SU-DHL-6 (cell line): ENCODE data around the gene DCXR.

Experiments used
- CTCF ChIP-seq: fragments of 200-600 bp; sonication (generic); IDR thresholded peaks from one replicate; pipeline ENCODE4 v1.5.1; 2017; ENCODE audit warnings: antibody characterized with exemption, mild to moderate bottlenecking, low read length, moderate library complexity; ENCODE audit not compliant: insufficient read depth, poor library complexity, severe bottlenecking
- EZH2phosphoT487 ChIP-seq: fragments of 200-600 bp; sonication (generic), shearing (Covaris generic); conservative IDR thresholded peaks from 2 replicates; pipeline ENCODE4 v1.6.1; 2018; ENCODE audit warnings: mild to moderate bottlenecking, antibody characterized with exemption, low read length, moderate library complexity, mixed read lengths

- TF ChIP-seq CTCF: no peak
- no peak for TF ChIP-seq EZH2phosphoT487
These were observed 27.7 kb upstream of the DCXR start for GRCh38 chr17:82065193-82065637.
